ENCODE data around the gene SPAG16.

DNA sequence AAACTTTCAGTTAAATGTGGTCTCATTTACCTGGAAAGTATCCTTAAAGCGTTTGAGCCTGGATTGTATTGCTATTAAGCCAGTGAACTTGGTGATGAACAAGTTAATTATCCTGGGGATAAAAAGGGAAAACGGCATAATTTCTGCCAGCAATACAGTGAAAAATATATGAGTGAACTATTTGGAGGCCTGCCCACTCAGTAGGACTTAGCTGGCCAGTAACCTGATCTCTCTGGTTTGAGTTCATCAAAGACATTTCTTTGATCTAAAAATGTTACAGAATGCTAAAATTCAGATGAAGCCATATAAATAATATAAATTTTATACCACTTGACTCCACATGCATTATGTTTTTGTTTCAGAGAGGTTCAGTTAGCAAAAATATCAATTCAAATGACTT is 885.5 kb downstream of the SPAG16 start:
- TF ChIP-seq, protein P1, sequence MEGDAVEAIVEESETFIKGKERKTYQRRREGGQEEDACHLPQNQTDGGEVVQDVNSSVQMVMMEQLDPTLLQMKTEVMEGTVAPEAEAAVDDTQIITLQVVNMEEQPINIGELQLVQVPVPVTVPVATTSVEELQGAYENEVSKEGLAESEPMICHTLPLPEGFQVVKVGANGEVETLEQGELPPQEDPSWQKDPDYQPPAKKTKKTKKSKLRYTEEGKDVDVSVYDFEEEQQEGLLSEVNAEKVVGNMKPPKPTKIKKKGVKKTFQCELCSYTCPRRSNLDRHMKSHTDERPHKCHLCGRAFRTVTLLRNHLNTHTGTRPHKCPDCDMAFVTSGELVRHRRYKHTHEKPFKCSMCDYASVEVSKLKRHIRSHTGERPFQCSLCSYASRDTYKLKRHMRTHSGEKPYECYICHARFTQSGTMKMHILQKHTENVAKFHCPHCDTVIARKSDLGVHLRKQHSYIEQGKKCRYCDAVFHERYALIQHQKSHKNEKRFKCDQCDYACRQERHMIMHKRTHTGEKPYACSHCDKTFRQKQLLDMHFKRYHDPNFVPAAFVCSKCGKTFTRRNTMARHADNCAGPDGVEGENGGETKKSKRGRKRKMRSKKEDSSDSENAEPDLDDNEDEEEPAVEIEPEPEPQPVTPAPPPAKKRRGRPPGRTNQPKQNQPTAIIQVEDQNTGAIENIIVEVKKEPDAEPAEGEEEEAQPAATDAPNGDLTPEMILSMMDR (conservative IDR thresholded peaks at IDR 0.05): no peak
- TF ChIP-seq EZH2 (IDR thresholded peaks at IDR 0.05; ENCODE audit: low read depth): no peak

All from PC-9 (cell line).